HG03378 (cell line): Measurements from ENCODE around the gene SUFU.

Experiments
- ATAC-seq: cut with Tn5 transposase; IDR thresholded peaks from one replicate; pipeline ENCODE4 v1.9.1; 2021; ENCODE audit warnings: mild to moderate bottlenecking, moderate library complexity; ENCODE audit not compliant: unreplicated experiment

SUFU gene

DNA sequence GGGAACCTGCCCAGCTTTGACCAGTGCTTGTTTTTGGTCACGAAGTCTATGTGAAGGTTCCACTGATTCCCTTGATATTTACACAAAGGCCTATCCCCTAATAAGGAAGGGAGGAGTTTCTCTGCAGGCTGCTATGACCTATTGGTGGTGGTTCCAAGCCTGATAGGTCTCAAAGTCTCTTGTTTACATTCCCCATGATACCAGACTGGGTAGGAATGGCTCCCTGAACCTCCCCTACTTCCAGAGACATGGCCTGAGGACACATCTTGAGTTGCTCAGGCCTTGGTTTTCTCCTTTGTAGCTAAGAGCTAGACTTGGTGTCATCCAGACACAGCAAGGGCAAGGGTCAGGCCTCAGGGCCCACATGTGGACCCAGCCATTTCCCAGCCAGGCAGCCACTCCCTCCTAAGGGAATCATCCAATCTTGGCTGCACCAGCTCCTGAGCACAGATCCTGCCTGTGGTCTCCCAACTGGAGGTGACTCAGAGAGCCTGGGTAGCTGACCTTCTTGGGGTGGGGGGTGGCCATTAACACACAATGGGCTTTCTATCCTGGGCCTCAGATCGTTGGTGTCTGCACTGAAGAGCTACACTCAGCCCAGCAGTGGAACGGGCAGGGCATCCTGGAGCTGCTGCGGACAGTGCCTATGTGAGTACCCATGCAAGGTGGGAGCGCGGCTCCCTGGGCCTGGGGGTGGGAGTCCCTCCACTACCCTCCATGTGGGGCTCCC, 89.5 kb downstream of the SUFU start:
- no peak for ATAC-seq

DNA sequence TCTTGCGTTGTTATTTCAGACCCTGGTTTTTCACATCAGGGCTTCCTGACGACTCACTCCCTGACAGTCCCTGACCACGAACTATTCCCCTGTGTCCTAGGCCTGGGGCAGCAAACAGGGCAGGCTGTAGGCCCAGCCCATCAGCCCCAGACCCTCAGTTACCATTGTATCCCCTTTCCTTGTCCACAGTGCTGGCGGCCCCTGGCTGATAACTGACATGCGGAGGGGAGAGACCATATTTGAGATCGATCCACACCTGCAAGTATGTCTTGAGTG, 90.0 kb downstream of the SUFU start:
- ATAC-seq: no peak

DNA sequence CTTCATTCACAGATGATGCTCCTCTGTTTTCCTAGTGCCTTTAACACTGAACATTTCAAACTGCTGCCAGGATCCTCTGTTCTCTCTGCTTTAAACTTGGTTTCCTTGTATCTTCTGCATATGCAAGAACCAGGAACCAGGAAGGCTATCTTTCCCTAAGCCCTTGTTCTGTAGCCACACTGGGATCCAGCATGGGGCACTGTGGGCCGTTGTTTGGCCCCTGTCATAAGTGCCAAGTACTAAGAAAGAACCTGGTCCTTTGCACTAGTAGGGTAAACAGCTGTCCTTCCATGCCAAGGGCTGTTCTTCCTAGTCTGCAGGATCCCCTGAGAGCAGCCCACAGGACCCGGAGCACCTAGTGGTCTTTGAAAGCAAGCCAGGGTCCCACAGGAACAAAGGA, 91.5 kb downstream of the SUFU start:
- no peak for ATAC-seq

DNA sequence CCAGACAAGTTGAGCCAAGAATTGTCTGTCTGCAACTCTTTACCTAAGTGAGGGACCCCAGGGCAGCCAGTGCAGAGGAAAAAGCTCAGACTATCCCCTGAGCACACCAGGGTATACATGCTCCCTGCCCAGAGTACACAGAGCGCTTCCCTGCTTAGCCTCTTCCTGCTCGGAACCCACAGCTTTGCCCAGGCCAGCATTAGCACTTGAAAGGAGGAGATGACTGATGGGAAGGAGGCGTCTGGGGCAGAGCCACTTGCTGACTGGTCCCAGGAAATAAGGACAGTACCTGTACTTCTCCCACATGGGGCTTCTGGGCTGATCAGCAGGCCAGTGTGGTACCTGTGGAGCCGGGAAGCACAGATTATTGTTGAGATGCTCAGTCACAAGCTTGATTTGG, 92.1 kb downstream of the SUFU start:
- ATAC-seq: no peak

DNA sequence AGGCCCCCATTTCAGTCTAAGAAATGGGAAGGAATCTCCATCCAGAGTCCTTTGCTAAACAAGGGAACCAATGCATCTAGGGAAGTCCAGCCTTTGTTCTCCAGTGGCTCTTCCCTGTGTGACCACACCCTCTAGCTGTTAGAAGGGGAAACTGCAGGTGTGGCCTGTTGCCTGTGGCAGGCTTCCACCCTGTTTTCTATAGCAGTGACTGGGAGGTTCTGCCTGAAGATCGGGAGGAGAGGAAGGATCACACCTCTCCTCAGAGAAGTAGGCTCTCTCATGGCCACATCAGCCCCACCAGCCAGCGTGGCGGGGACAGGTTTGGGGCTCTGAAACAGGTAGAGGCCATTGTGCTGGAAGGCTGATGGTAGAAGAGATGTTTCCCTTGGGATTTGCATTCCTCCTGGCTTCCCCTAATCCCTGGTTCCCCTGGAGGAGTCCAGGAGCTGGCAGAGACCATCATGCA, 92.8 kb downstream of the SUFU start:
- no peak for ATAC-seq

DNA sequence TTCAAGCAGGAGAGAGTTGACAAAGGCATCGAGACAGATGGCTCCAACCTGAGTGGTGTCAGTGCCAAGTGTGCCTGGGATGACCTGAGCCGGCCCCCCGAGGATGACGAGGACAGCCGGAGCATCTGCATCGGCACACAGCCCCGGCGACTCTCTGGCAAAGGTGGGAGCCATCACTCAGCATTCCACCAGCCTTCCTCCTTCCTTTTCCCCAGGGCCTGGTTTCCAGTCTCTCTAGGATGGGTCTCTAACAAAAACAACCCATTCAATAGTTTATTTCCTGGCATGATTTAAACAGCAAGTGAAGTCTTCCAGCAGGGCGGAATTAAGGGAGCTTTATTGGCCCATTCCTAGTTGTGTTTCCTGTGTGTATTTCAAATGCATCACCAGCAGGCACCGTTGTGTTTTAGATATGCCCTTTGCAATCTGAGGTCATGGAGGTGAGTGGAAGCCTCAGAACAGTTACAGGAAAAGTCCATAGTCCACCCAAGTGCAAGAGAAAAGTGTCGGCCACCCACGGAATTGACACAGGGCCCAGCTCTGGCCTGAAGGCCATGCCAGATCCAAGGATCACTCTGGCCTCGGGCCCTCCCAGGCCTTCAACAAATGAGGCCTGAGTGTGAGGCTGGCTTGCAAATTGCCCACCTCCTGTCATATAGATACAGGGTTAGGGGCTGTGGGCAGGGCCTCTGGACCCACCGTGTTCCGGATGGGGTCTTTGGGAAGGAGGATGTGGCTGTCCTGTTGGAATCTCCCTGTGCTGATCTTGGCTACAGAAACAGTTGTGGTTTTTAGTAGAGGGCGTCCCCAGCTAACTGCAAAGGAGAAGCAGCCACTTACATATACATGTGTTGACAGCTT, 93.6 kb downstream of the SUFU start:
- ATAC-seq: no peak

DNA sequence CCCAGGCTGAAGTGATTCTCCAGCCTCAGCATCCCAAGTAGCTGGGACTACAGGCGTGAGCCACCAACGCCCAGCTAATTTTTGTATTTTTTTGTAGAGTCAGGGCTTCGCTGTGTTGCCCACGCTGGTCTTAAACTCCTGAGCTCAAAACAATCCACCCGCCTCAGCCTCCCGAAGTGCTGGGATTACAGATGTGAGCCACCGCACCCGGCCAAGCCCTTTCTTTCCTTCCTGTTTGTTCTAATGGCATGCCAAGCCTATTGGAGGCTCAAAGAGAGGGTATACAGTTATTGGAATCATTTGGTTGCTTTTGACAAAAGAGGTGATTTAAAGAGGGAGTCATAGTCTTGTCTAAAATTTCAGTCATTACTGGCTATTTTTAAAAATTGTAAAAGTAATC, 94.5 kb downstream of the SUFU start:
- no peak for ATAC-seq

DNA sequence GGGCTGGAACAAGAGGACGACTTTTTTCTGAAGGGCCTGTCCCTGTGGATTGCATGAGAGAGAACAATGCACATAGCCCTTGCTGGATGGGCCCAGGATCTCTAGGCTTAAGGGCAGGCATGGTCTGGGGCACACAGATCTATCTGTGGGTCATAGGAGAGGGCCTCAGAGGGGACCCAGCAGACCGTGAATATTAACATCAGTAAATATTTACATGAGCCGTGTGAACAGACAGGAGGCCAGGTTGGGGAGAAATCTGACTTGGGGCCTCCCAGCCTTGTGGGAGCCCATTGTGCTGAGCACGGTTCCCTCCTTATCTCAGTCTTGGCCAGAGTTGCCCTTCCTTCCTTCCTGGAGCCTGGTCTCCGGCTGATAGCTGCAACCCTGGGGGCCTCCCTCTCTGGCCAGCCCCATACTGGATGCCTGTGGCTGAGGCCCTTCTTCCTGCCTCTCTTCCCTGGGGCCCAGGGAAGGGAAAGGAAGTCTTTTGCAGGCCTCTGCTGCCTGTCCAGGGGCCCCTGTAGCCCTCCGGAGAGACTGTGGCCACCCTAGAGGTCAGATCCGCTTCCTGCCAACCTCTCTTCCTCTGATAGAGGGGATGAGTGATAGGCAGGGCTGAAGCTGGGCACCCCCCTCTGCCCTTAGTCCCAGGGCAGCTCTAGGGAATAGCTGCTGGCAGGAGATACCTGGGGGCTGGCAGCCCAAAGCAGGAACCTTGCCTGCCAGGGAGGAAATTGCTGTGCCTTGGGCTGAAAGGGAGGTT, 96.0 kb downstream of the SUFU start:
- no peak for ATAC-seq

DNA sequence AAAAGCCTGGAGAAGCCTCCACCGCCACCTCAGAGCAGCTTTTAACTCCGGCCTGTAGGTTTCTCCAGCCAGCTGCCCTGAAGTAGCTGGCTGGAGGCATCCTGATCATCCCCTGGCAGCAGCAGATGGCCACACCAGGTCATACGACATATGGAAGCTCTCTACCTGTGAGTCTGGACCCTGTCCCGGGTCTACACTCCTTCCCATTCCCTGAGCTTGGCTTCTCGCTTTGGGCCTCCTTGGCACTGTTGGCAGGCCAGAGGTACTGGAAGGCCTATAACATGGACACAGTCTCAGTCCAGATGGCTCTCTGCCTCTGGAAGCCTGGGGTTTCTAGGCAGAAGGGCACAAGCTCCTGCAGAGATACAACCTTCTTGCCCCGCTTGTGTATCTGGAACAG, 97.0 kb downstream of the SUFU start:
- no peak for ATAC-seq

DNA sequence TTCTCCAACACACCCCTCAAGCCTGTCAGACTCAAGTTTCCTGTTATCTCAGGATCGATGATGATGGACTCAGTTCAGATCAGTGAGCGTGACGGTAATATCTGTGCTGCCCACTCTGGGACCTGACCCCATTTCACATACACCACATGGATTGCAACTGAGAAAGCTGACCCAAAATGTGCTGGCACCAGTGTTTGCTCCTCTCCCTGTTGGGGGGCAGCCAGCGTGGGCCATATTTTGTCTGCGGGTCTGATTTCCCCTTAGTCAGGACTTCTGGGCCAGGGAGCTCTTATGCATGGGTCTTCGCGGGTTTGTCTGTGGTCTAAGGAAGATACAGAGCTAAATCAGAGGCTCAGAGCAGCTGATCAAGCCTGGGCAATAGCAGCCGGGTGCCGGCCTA, 97.9 kb downstream of the SUFU start:
- no peak for ATAC-seq

DNA sequence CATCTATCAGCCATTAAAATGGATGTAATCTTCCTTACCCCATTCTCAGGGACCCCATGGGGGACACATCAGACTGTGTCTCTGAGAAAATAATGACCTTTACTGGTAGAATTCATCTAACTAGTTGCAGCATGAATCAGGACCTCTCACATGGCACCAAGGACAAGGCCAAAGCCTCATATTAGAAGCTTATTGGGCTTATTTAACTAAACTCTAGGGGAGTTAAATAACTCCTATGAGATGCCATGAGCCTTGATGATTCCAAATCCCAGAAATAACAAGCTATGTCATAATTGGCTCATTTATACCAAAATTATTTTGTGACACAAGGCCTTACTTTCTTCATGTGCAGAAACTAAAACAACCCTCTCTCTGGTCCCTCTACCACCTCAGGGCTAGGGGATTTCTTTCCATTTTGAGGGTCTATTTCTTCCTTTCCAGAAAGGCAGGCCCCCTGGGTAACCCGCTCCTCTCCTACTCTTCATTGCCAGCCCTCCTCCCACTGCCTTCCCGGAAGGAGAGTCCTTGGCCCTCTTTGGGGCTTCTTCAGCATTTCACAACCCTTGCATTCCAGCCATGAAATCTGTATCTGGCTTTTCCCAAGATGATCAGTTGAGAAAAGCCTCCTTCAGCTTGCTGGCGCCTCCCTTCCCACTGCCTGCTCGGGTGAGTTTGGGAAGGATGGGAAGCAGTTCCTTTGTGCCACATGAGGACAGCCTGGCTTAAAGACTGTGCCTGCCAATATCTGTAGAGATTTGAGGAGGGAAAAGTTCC, 98.7 kb downstream of the SUFU start:
- ATAC-seq: no peak

DNA sequence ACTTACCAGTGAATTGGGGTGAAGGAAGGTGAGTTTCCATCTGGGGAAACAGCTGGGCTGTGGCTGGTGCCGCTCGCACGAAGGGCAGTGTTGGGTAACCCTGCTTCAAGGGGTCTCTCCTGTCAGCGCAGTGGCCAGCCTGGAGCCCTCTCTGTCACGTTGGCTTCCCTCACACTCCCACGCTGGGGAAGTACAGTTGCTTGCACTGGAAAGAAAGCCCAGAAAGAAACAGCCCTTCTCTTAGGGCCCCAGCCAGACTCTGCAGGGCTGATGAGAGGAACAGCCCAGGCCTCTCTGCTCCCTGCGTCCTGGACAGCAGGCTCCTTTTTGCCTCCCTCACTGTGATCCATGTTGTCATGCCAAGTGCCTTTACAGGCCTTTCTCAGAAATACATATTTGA, 100.2 kb downstream of the SUFU start:
- no peak for ATAC-seq

DNA sequence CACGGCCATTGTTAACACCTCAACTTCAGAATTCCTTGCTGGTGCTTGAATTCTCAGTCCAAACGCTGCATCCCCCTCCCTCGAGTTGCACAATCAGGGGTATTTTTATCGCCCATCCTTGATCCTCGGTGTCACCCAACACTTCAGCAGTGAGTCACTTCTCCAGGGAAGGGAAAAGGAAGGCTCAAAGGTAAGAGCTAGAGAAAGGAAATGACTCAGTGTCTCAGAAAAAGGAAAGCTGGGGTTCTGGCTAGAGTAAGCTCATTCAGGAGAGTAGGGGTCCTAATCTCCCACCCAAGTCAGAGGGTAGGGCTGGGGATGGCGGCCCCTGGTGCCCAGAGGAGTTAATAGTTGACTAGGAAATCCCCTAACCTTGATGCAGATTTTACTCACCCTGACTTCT, 100.7 kb downstream of the SUFU start:
- no peak for ATAC-seq

DNA sequence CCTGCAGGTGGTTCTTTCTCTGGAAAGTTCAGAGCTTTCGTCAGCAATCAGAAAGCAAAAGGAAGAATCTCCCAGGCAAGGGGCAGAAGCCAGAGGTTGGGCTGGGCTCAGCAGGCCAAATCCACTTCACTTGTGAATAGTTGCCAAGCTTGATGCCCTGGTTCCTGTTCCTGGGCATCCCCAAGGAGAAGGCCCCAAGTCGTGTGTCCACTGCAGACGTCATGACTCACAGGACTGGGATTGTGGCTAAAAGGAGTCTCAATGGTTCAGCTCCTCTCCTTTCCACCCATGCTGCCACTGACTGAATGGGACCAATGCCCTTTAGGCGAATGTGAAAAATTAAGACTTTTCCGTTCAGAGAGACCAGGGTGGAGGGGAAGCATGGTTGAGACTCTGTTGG, 101.9 kb downstream of the SUFU start:
- ATAC-seq: no peak

DNA sequence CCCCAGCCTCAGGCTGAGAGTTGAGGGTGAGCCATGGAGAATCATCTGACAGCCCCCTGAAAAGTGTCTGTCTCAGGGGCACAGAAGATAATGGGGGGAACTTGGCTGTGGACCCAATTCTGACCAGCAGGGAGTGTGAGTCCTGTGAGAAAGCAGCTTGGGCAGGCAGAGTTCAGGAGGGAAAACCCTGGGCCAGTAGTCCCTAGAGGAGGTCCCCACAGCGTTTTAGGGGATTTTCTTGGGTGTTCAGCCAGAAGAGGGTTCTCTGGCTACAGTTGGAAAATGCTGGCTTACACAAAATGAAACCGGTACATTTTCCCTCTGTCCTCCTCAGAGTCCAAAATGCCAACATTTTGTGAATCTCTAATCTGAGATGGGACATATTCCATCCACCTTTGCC, 104.7 kb downstream of the SUFU start:
- ATAC-seq: no peak

DNA sequence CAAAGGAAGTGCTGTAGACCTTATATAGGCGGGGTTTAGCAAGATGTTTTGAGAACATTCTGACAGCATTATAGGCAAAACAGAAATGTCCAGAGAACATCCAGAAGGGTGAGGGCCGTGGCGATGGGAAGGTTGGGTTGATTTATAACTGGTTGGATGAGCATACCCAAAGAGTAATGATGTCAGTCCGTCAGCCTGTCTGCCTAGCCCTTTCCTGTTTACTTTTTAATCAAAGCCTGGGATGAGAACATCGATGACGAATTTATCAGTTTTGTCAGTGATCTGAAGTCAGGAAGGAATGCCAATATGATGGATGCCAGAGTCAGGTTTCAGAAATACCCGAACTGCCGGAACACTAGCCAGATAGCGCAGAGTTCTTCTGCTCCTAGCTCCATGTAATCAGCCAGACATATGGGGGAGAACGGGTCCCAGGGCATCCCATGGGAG, 106.7 kb downstream of the SUFU start:
- no peak for ATAC-seq

DNA sequence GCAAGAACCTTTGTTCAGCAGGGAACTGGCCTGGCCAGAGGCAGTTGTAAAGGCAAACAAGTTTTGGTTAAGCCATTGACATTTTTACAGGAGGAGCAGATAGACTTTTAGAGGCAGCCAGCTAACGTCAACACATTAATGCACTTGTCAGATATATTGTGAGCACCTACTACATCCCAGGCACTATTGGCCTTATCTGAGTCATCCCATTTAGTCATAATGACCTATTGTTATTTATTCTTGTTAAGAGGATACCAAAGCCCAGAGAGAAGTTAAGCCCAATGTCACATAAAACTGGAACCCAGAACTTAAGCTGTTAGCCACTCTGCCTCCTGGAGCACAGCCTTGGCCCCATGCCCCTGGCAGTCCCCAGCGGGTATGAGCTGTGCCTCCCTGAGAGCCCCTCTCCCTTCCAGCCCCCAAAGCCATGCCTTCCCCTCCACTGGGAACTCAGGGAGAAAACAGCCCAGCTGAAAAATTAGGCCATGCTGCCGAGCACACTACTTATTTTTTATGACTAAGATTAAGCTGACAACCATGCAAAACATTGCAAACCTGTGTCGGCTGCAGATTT, 107.8 kb downstream of the SUFU start:
- no peak for ATAC-seq

DNA sequence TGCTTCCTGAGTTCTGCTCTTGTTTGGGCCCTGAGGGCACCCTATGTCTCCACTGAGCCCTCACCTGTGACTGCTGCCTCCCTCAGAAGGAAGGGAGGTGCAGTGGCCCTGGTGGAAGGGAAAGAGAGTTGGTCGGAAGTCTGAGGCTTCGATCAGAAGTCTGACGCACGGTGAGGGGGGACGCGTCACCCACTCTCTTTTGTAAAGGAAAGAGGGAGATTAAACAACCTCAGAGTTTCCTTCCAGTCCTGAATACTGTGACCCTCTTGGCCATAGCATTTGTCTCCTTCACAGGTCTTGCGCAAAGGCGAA, 109.1 kb downstream of the SUFU start:
- no peak for ATAC-seq

DNA sequence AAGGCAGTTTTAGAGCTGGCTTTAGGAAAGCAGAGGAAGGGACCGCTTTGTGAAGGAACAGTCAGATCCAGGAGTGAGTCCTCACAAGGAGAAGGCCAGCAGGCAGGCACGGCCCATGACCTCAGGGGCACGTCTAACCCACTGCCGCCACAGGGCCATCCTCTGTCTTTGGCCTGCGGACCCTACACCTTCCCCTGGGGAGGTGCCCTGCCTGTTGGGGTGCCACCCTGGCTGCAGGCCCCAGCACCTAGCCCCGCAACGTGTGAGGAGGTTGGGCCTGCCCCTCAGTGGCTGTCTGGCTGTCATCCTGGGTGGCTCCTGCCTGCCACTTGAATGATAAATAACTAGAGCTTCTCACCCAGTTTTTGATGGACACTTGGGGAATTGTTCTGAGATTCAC, 109.5 kb downstream of the SUFU start:
- ATAC-seq: no peak

DNA sequence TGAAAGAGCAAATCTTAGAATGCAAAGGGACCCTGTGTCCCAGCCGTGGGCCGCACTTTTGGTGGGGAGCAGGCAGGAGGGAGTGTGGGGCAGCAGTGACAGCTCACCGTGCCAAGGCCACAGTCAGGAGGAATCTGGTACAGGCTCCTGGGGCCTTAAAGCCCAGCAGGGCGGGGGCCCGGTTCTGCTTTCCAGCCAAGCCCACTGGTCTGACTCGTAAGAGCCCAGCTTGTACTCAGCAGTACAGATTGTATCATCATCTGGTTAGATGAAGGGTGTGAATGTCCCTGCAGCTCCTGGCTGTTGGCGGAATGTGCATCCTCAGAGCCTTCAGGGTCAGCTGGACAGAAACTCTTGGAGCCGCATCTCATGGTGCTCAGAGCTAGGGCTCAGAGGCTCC, 110.0 kb downstream of the SUFU start:
- ATAC-seq: no peak

DNA sequence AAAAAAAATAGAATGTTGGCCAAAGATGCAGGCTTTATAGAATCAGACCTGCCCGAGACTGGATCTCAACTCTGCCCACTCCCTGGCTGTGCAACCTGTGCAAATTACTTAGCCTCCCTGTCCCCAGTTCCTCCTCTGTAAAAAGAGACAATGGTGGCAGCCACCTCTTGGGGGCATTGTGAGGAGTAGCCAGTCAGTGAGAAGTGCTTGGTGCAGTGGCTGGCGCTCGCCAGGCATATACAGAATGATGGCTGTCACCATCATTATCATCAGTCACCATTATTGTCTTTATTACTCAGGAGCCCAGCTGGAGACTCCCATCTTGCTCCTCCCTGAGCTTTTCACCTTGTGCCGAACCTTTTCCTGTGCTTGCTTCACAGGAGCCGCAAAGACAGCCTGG, 111.1 kb downstream of the SUFU start:
- ATAC-seq: no peak
